ENCODE data around the gene FBXO2.

FBXO2 gene

DNA sequence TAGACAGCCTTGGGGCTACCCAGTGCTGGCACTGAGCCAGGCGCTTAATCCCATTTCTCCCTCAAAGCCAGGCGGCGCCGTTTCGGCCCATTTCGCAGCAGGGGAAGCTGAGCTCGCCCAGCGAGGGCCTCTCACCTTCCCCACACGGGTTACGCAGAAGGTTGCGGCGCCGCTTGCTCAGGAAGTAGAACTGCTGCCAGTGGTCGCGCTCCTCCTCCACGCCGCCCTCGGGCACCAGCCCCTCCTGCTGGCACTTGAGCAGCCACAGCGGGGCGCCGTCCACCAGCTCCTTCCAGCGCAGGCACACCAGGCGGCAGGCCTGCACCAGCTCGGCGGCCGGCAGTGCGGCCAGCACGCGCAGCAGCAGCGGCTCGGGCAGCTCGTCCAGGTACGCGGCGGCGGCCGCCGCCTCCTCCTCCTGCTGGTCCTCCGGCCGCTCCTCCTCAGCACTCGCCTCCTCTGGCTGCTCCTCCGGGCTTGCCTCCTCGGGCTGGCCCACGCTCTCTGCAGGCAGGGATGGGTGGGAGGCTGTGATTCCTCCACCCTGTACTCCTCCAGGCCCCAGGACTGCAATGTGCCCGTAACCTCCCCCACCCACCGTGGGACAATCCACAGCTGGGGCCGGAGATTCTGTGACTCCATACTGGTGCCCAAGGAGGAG lies 3.8 kb downstream of the FBXO2 start:
- peak; percentile 88 for TF ChIP-seq FOXP2 (optimal IDR thresholded peaks at IDR 0.05; ENCODE audit: borderline replicate concordance, extremely low read depth, extremely low read length, insufficient read depth)
- TF ChIP-seq POLR2AphosphoS5 (IDR thresholded peaks at IDR 0.05; ENCODE audit: low read depth, low read length), result no peak

DNA sequence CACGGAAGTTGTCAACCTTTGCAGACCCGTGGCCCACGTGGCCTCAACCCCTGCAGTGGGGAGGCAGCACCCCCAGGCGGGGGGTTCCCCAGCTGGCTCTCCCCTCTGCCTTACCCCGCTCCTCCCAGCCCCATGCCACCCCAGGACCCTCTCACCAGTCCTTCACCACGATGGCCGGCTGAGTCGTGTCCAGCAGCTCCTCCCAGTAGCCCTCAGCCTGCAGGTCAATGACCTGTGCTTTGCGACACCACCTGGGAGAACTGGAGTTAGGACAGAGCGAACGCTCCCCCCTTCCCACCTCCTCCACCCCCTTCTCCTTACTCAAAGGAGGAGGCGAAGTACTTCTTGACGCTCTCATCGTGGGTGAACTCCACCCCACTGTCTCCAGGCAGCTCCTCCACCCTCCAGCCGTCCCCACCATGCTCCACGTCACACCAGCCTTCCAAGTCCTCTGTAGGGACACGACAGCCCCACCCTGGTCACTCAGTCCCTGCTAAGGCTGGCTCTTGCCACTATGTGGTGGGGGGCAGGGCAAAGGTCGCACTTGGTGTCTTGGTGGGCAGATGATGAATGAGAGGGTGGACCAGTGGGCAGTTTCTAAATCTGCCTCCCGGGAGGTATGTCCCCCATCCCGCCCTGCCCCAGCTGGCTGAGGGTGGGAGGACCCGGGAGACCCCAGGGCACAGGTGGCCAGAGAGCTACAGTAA lies 4.5 kb downstream of the FBXO2 start:
- TF ChIP-seq FOXP2 (optimal IDR thresholded peaks at IDR 0.05; ENCODE audit: borderline replicate concordance, extremely low read depth, extremely low read length, insufficient read depth), result no peak
- TF ChIP-seq, protein P1, sequence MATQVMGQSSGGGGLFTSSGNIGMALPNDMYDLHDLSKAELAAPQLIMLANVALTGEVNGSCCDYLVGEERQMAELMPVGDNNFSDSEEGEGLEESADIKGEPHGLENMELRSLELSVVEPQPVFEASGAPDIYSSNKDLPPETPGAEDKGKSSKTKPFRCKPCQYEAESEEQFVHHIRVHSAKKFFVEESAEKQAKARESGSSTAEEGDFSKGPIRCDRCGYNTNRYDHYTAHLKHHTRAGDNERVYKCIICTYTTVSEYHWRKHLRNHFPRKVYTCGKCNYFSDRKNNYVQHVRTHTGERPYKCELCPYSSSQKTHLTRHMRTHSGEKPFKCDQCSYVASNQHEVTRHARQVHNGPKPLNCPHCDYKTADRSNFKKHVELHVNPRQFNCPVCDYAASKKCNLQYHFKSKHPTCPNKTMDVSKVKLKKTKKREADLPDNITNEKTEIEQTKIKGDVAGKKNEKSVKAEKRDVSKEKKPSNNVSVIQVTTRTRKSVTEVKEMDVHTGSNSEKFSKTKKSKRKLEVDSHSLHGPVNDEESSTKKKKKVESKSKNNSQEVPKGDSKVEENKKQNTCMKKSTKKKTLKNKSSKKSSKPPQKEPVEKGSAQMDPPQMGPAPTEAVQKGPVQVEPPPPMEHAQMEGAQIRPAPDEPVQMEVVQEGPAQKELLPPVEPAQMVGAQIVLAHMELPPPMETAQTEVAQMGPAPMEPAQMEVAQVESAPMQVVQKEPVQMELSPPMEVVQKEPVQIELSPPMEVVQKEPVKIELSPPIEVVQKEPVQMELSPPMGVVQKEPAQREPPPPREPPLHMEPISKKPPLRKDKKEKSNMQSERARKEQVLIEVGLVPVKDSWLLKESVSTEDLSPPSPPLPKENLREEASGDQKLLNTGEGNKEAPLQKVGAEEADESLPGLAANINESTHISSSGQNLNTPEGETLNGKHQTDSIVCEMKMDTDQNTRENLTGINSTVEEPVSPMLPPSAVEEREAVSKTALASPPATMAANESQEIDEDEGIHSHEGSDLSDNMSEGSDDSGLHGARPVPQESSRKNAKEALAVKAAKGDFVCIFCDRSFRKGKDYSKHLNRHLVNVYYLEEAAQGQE (IDR thresholded peaks at IDR 0.05; ENCODE audit: insufficient read depth in 1 of 2, low read depth in 2 of 2, low read length in 2 of 2), result no peak

DNA sequence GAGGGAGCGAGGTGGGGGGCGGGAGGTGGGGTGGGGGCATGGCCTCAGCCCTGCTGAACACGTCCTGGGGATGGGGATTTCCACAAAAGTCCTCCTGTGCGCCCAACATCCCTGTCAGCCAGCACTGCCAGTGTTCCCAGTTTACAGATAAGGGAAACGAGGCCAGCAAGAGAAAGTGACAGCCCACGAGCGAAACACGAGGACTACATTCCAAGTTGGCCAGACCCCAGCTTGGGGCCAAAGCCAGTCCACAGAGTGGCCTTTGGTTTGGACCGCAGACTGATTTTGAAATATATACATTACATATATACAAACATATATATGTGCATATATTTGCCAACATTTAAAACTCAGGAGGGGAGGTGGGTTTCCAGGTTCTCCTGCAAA lies 5.0 kb downstream of the FBXO2 start:
- TF ChIP-seq TAF1 (IDR thresholded peaks at IDR 0.05; ENCODE audit: borderline replicate concordance, insufficient read depth, low read length) (no peak), SIN3A (IDR thresholded peaks at IDR 0.05; ENCODE audit: borderline replicate concordance, insufficient read depth, low read length) (no peak), POLR2AphosphoS5 (IDR thresholded peaks at IDR 0.05; ENCODE audit: low read depth, low read length) (no peak), FOXP2 (optimal IDR thresholded peaks at IDR 0.05; ENCODE audit: borderline replicate concordance, extremely low read depth, extremely low read length, insufficient read depth) (no peak)
- TF ChIP-seq, protein P1 (IDR thresholded peaks at IDR 0.05; ENCODE audit: insufficient read depth in 1 of 2, low read depth in 2 of 2, low read length in 2 of 2), result no peak

DNA sequence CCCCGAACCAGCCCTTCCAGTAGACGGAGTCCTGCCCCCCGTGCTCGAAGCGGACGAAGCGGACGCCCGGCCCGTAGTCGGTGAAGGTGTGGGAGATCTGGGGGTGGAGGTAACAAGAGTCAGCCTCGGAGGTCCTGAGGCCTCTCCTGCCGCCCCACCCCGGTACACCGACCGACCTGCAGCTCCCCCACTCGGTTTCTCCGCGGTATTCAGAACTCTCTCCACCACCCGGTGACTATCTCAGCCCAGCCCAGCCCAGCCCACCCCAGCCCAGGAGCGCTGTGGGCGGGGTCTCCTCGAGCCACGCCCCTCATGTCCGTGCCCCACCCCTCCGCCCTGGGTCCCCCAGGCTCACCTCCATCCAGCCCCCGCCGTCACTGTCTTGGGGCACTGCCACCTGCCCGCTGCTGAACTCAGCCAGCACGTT lies 5.5 kb downstream of the FBXO2 start:
- TF ChIP-seq POLR2AphosphoS5 (IDR thresholded peaks at IDR 0.05; ENCODE audit: low read depth, low read length) (no peak), FOXP2 (optimal IDR thresholded peaks at IDR 0.05; ENCODE audit: borderline replicate concordance, extremely low read depth, extremely low read length, insufficient read depth) (no peak), TAF1 (IDR thresholded peaks at IDR 0.05; ENCODE audit: borderline replicate concordance, insufficient read depth, low read length) (no peak), SIN3A (IDR thresholded peaks at IDR 0.05; ENCODE audit: borderline replicate concordance, insufficient read depth, low read length) (no peak)
- TF ChIP-seq, protein P1 (IDR thresholded peaks at IDR 0.05; ENCODE audit: insufficient read depth in 1 of 2, low read depth in 2 of 2, low read length in 2 of 2), result no peak

DNA sequence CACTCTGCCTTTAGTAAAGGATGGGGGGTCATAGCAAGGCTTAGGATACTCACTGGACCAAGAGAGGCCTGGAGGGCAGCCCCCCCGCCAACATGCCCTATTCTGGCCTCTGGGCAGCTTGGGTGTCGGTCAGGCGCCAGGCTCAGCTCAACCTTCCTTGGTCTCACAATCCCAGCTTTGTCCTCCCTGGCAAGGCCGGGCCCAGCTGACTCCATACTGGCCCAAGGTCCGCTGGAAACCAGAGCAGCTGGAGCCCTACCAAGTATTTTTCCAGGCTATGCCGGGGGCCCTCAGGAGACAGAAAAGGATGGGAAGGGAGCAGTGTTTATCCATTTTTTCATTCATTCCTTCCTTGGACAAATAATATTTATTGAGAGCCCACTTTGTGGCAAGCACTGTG lies 6.2 kb downstream of the FBXO2 start:
- no peak for TF ChIP-seq SIN3A (IDR thresholded peaks at IDR 0.05; ENCODE audit: borderline replicate concordance, insufficient read depth, low read length)
- no peak for TF ChIP-seq POLR2AphosphoS5 (IDR thresholded peaks at IDR 0.05; ENCODE audit: low read depth, low read length)
- TF ChIP-seq, protein P1 (IDR thresholded peaks at IDR 0.05; ENCODE audit: insufficient read depth in 1 of 2, low read depth in 2 of 2, low read length in 2 of 2), result no peak
- TF ChIP-seq TAF1 (IDR thresholded peaks at IDR 0.05; ENCODE audit: borderline replicate concordance, insufficient read depth, low read length), result no peak
- no peak for TF ChIP-seq FOXP2 (optimal IDR thresholded peaks at IDR 0.05; ENCODE audit: borderline replicate concordance, extremely low read depth, extremely low read length, insufficient read depth)
